ENCODE results near the gene KANSL1.

KANSL1 gene

GRCh38 chr17:46001390-46002310 is 191.6 kb downstream of the KANSL1 start:
- TF ChIP-seq TSHZ2 (CRISPR knock-in tag; IDR thresholded peaks at IDR 0.05), result no peak
- no peak for TF ChIP-seq ZNF565 (CRISPR knock-in tag; conservative IDR thresholded peaks at IDR 0.05; ENCODE audit: low read depth)
- no peak for TF ChIP-seq RARB (CRISPR knock-in tag; IDR thresholded peaks at IDR 0.05)
- TF ChIP-seq ISL1 (CRISPR knock-in tag; IDR thresholded peaks at IDR 0.05), result no peak
- no peak for TF ChIP-seq PPARA (CRISPR knock-in tag; IDR thresholded peaks at IDR 0.05; ENCODE audit: borderline replicate concordance)
- TF ChIP-seq POU6F1 (CRISPR knock-in tag; IDR thresholded peaks at IDR 0.05; ENCODE audit: borderline replicate concordance, low read depth), result no peak
- no peak for TF ChIP-seq GLIS3 (CRISPR knock-in tag; IDR thresholded peaks at IDR 0.05)
- no peak for TF ChIP-seq CSDC2 (CRISPR knock-in tag; IDR thresholded peaks at IDR 0.05)
- TF ChIP-seq ZFP30 (CRISPR knock-in tag; IDR thresholded peaks at IDR 0.05), result no peak
- no peak for ATAC-seq

GRCh38 chr17:46000757-46001156 is 192.5 kb downstream of the KANSL1 start:
- ATAC-seq, result no peak
- TF ChIP-seq OSR1 (CRISPR knock-in tag; IDR thresholded peaks at IDR 0.05) (no peak), POU6F1 (CRISPR knock-in tag; IDR thresholded peaks at IDR 0.05; ENCODE audit: borderline replicate concordance, low read depth) (no peak), ESRRG (CRISPR knock-in tag; IDR thresholded peaks at IDR 0.05) (no peak), TOX (CRISPR knock-in tag; IDR thresholded peaks at IDR 0.05; ENCODE audit: borderline replicate concordance) (no peak), BACH2 (CRISPR knock-in tag; IDR thresholded peaks at IDR 0.05; ENCODE audit: borderline replicate concordance) (no peak), ISL1 (CRISPR knock-in tag; IDR thresholded peaks at IDR 0.05) (no peak), ZC3H10 (CRISPR knock-in tag; IDR thresholded peaks at IDR 0.05) (no peak), SNAI2 (CRISPR knock-in tag; IDR thresholded peaks at IDR 0.05) (no peak), ARNTL (CRISPR knock-in tag; IDR thresholded peaks at IDR 0.05; ENCODE audit: borderline replicate concordance, low read depth) (no peak), RARB (CRISPR knock-in tag; IDR thresholded peaks at IDR 0.05) (no peak), ZFP3 (CRISPR knock-in tag; IDR thresholded peaks at IDR 0.05) (no peak), CSRNP3 (CRISPR knock-in tag; IDR thresholded peaks at IDR 0.05) (no peak), TSHZ2 (CRISPR knock-in tag; IDR thresholded peaks at IDR 0.05) (no peak), CSDC2 (CRISPR knock-in tag; IDR thresholded peaks at IDR 0.05) (no peak), GLIS3 (CRISPR knock-in tag; IDR thresholded peaks at IDR 0.05) (no peak), PPARA (CRISPR knock-in tag; IDR thresholded peaks at IDR 0.05; ENCODE audit: borderline replicate concordance) (no peak), PATZ1 (CRISPR knock-in tag; IDR thresholded peaks at IDR 0.05; ENCODE audit: borderline replicate concordance) (no peak), ZFP30 (CRISPR knock-in tag; IDR thresholded peaks at IDR 0.05) (no peak)
